KBM-7 (cell line): ENCODE measurements around the gene EPN1.
"Not testable (repeated sequence)": the region's sequence is repeated elsewhere in the genome, so short reads cannot be mapped to it uniquely, and the experiment has no call there.

ENCODE experiments used
- DNase-seq: peaks from one replicate; pipeline ENCODE4 v3.0.0-alpha.2; 2015
- in situ Hi-C: fragments of 300-500 bp; cut with MboI; formaldehyde crosslinking; loops from 2 replicates; pipeline ENCODE4 v1.14.3; 2020; ENCODE audit warnings: low sequenced_read_pairs, low pct_unique_long_range_greater_than_20kb, mixed read lengths

The EPN1 gene

DNA sequence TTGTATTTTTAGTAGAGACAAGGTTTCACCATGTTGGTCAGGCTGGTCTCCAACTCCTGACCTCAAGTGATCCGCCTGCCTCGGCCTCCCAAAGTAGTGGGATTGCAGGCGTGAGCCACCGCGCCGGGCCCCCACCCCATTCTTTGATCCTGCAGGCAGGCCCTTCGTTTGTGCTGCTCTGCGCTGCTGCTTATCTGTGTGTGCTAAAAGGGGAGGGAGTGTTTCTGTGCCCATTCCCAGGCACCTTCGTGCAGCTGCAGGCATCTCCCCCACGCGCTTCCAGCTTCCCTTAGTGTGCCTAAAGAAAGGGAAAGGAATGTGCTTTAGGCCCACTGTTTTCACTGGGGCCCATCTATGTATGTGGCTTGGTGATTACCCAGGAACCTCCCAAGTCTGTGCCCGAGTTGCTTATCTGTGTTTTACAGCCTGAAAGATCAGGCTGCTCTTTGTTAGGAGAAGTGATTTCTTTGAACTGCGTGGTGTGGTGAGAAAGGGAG, 27.2 kb downstream of the EPN1 start:
- no peak for DNase-seq
- in situ Hi-C loops: no loop called here

DNA sequence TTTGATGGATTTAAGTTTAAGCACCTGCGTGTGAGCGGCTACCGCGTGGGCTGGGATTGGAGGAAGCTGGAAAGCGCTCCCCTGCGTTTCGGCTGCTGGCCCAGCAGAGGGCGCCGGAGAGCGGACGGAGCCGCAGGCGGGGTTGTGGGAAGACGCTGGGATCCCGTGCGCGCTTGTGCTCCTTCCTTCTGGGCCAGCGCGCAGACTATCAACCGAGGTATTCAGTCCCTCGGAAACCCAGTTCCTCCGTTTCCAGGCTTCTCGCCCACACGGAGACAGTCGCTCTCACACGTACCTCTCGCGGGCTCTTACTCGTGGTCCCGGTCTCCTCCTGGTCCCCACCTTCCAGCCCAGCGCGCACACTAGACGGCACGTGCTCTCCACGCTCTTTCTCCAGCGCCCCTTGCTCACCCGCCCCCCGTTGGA, 28.8 kb downstream of the EPN1 start:
- in situ Hi-C loops: no loop called here
- no peak for DNase-seq

DNA sequence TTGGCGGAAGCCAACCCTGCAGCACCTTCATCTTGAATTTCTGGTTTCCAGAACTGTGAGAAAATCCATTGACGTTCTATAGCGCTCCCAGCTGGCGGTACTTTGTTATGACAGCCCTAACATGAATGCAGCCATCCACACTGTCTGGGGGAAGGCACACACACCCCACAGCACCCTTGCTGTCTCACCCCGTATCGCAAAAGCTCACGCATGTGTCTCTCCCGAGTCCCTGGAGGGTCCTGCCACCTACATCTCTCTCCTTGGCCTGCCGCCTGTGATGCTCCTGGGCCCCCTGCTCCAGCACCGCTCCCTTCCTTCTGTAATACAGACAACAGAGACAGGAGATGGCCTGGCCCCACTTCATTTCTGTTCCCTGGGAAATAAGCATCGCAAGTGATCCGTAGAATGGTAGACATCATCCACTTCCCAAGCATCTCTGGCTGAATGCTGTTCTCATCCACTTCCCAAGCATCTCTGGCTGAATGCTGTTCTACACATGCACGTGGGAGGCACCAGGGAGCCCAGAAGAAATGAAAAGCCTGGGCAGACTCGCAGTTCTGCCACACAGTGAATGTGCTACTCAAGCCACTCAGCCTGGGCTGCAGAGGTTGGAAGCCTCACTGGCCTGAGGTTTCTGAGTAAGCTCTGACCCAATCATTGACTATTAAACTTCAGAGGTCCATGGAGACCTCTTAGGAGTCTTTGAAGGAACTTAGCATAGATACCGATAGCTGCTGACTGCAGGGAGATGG, 29.6 kb downstream of the EPN1 start:
- in situ Hi-C loops: no loop called here
- no peak for DNase-seq

DNA sequence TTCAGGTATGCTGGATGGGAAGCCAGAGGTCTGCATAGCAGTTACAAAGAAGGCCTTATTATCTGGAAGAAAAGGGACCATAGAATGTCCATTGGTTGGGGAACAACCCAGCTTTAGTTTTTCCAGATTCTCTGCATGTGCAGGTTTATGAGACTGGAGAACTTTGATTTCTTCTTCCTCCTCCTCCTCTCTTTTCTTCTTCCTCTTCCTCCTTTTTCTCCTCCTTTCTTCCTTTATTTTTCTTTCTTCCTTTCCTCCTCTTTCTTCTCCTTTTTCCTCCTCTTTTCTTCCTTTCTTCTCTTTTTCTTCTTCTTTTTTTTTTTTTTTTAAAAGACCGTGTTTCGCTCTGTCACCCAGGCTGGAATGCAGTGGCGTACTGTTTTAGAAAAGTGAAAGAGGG, 30.9 kb downstream of the EPN1 start:
- DNase-seq: no peak
- in situ Hi-C loops: no loop called here

DNA sequence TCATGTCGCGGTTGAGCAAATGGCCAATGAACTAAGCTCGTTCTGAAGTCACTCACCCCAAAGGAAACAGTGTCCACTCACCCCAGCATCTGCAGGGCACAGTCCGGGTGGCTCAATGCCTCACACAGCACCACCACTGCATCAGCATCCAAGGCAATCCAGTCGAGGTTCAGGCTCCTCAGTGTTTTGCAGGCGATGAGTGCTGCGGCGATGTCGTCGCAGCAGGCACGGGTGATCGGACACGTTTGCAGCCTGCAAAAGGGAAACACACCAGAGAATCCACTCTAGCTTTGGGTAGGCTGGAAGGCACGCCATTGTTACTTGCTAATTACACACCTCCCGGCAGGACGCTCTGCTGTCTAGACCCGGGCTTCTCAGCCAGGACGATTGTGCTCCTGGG, 36.7 kb downstream of the EPN1 start:
- in situ Hi-C loops: no loop called here
- DNase-seq: no peak

DNA sequence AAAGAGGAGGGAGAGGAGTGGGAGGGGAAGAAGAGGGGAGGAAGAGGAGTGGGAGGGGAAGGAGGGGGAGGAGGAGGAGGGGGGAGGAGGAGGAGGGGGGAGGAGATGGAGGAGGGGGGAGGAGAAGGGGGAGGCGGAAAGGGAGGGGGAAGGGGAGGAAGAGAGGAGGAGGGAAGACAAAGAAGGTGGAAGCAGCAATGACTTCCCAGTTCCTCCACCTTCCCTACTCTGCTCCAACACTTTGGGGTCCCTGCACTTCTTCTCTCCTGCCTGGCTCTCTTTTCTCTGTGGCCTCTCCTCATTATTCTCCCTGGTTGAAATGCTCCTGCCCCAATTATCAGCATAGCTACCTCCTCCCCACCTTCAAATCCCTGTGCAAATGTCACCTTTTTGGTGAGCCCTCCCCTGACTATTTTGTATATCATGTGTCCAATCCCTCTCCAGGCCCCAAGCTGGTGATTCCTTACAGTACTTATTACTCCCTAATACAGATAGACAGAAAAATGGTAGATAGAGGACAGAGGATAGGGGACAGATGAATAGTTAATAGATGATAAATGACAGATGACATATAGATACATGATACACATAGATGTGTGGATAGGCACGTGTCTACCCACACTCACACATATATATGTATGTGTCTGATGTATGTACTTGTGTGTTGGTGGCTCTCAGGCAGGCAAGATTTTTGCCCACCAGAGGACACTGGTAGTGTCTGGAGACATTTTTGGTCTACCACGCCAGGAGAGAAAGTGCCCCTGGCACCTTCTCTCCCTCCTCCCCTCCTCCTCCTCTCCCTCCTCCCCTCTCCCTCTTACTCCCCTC, 38.0 kb downstream of the EPN1 start:
- in situ Hi-C loops: no loop called here

DNA sequence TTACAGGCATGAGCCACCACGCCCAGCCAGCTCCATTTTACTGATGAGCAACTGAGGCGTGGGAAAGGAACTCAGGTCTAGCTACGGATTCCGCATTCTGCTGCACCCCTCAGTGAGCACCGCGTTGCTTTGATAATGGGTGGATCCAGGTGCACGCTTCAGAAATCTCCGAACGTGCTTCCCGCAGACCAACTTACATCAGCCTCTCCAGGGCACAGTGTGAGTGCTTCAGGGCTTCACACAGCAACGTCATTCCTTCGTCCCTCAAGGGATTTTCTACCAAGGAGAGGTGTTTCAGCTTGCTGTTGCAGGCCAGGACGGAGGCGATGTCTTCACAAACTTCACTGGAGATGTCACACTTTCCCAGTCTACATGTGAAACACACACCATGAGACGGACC, 41.5 kb downstream of the EPN1 start:
- DNase-seq: no peak
- in situ Hi-C loops: no loop called here

More for the DNA sequence above, 38.0 kb downstream of the EPN1 start:
- no peak for DNase-seq

DNA sequence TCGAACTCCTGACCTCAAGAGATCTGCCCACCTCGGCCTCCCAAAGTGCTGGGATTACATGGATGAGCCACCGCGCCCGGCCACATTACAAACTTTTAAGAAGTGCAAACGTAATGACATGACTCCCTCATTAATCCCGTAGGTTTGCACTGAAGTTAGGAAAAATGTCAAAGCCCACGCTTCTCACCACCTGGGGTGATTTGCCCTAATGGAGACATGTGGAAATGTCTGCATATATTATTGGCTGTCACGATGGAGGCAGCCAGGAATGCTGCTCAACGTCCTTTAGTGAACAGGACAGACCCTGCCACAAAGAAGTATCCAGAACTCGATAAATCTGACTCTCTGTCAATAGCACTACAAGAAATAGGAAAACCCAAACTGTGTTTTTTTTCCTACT, 42.2 kb downstream of the EPN1 start:
- in situ Hi-C loops: no loop called here

DNA sequence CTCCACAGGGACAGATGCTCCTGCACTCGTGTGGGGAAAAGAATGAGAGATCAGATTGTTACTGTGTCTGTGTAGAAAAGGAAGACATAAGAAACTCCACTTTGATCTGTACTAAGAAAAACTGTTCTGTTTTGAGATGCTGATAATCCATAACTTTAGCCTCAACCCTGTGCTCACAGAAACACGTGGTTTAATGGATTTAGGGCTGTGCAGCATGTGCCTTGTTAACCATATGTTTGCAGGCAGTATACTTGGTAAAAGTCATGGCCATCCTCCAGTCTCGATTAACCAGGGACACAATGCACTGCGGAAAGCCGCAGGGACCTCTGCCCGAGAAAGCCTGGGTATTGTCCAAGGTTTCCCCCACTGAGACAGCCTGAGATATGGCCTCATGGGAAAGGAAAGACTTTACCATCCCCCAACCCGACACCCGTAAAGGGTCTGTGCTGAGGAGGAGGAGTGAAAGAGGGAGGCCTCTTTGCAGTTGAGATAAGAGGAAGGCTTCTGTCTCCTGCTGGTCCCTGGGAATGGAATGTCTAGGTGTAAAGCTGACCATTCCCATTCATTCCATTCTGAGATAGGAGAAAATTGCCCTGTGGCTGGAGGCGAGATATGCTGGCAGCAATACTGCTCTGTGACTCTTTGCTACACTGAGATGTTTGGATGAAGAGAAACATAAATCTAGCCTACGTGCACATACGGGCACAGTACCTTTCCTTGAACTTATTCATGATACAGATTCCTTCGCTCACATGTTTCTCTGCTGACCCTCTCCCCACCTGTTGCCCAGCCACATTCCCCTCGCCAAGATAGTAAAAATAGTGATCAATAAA, 43.1 kb downstream of the EPN1 start:
- DNase-seq, in situ Hi-C loops: not testable (repeated sequence)

More for the DNA sequence above, 42.2 kb downstream of the EPN1 start:
- DNase-seq: no peak

DNA sequence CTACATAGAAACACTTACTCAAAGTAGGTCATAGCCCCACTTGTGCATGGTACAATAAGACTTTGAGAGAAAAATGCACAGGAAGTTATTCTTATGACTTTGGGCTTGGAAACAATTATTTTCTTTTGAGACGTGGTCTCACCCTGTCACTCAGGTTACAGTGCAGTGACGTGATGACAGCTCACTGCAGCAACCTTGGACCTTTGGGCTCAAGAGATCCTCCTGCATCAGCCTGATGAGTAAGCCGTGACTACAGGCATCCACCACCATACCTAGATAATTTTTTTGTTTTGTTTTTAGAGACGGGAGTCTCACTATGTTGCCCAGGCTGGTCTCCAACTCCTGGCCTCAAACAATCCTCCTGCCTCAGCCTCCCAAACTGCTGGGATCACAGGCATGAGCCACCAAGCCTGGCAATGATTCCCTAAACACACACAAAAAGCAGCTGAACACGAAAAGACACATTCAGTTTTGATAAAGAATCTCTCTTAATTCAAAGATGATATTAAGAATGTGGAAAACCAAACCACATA, 45.3 kb downstream of the EPN1 start:
- DNase-seq: no peak
- in situ Hi-C loops: no loop called here

DNA sequence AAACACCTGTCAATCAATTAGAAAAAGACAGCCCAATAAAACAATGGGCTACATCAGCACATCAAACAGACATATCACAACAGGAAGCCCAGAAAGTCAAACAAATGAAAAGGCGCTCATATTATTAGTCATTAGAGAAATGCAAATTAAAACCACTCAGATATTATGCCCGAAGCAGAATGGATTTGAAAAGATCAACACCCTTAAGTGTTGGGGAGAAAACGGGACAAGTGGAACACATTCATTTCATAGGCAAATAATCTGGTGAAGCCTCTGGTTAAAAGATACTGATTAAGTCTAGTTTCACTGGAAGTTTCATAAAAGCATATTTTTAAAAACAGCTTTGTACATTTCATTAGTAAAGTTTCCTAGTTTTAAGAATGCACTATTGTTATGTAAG, 45.8 kb downstream of the EPN1 start:
- in situ Hi-C loops: no loop called here

DNA sequence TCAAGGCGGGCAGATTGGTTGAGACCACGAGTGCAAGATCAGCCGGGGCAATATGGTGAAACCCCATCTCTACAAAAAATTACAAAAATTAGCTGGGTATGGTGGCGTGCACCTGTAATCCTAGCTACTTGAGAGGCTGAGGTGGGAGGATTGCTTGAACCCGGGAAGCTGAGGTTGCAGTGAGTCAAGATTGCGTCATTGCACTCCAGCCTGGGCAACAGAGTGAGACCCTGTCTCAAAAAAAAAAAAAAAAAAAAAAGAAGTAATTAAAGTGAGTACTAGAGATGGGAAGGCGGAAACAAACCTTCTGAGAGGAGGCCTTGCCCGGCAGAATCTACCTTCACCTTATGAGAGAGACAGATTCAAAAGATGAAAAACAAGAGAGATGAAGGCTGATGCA, 48.5 kb downstream of the EPN1 start:
- DNase-seq: no peak
- in situ Hi-C loops: no loop called here

More for the DNA sequence above, 45.8 kb downstream of the EPN1 start:
- no peak for DNase-seq

DNA sequence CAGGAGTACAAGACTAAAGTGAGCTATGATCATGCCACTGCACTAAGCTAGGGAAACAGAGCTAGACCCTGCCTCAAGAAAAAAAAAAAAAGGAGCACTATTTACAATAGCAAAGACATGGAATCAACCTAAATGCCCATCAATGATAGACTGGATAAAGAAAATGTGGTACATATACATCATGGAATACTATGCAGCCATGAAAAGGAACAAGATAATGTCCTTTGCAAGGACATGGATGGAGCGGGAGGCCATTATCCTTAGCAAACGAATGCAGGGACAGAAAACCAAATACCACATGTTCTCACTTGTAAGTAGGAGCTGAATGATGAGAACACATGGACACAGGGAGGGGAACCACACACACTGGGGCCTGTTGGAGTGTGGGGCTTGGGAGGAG, 55.4 kb downstream of the EPN1 start:
- in situ Hi-C loops, DNase-seq: not testable (repeated sequence)

DNA sequence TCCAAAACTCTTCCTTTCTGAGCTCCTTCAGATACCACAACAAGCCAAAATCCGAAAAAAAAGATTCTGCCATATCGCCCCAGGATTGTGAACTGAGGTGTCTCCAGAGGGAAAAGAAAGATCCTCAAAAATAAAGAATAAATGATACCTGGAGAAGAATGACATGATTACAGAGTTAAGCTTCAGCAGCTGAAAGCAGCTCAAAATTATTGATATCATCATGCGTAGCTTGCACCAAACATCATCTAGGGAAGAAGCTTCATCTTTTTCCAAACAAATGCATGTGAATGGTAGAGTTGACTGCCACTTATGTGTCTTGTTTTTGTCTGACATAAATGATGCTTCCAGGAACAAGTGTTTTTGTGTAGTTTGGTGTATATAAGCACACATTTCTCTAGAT, 63.3 kb downstream of the EPN1 start, which contains the start of gene NLRP9:
Gene NLRP9 (minus strand): TSS at position 101 of the 400 bp plus-strand sequence. CDS start 28 bp downstream, at position 73.
- in situ Hi-C loops: no loop called here
- DNase-seq: no peak

DNA sequence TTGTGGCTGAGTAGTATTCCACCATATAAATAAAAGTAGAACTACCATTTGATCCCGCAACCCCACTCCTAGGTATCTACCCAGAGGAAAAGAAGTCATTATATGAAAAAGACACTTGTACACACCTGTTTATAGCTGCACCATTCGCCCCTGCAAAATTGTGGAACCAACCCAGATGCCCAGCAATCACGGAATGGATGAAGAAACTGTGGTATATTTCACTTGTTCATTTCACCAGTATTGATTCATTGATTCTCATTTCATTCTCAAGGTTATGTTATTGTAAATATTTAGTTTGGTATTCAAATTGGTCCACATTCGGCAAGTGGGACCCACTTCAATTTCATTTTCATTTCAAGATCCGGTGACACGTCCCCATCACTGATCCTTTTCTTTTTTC, 75.7 kb downstream of the EPN1 start:
- in situ Hi-C loops: no loop called here

DNA sequence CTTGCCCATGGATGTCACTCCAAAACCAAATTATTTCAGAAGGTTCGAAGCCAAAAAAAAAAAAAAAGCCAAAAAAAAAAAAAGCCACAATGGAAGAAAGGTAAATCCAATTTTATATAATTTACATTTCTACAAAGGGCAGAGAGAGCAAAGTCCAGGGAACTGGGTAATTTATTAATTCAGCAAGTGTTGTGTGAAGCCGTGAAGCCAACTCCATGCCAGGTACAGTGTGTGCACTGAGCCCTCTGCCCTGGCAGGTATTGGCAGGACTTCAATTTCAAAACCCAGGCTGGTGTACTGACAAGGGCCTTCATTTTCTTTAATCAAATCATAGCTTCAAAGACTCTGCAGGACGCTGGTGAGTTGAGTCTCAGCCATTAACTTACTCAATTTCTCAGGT, 78.4 kb downstream of the EPN1 start:
- no peak for DNase-seq
- in situ Hi-C loops: no loop called here

More for the DNA sequence above, 75.7 kb downstream of the EPN1 start:
- no peak for DNase-seq

DNA sequence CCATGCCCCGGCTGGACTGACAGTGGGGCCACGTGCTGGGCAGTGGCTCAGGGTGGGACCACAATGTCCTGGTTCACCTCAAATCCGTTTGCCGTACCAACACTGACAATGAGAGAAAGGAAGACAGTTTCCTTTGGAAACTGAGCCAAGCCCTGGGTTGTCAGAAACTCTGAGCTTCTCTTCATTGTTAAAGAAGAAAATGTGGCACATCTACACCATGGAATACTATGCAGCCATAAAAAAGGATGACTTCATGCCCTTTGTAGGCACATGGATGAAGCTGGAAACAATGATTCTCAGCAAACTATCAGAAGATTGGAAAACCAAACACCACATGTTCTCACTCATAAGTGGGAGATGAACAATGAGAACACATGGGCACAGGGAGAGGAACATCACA, 81.8 kb downstream of the EPN1 start:
- DNase-seq, in situ Hi-C loops: not testable (repeated sequence)

DNA sequence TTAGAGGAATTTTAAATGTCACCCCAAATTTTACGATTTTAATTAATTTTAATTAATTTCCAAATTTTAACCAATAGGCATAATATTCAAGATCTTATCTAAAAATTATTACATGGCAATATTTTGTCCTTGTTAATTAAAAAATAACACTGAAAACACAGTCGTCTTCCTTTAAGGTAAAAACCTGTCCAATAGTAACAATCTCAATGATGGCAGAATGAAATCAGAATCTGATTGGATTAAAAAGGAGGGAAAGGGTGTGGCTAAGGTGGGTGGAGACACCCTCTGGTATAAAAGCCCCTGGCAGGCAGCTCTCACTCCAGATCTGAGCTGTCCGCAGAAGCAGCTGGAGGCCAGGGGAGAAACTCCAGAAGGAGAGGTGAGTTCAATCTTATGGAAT, 83.8 kb downstream of the EPN1 start, which contains the start of gene RFPL4A:
Gene RFPL4A (plus strand): TSS at position 301 of the 400 bp plus-strand sequence. CDS start 2,704 bp downstream, outside the sequence.
- DNase-seq, in situ Hi-C loops: not testable (repeated sequence)
